ENCODE results near the gene CYP2U1.
A peak's percentile ranks its signal among the peaks of the same experiment; 100 is the strongest.

CYP2U1 gene

DNA sequence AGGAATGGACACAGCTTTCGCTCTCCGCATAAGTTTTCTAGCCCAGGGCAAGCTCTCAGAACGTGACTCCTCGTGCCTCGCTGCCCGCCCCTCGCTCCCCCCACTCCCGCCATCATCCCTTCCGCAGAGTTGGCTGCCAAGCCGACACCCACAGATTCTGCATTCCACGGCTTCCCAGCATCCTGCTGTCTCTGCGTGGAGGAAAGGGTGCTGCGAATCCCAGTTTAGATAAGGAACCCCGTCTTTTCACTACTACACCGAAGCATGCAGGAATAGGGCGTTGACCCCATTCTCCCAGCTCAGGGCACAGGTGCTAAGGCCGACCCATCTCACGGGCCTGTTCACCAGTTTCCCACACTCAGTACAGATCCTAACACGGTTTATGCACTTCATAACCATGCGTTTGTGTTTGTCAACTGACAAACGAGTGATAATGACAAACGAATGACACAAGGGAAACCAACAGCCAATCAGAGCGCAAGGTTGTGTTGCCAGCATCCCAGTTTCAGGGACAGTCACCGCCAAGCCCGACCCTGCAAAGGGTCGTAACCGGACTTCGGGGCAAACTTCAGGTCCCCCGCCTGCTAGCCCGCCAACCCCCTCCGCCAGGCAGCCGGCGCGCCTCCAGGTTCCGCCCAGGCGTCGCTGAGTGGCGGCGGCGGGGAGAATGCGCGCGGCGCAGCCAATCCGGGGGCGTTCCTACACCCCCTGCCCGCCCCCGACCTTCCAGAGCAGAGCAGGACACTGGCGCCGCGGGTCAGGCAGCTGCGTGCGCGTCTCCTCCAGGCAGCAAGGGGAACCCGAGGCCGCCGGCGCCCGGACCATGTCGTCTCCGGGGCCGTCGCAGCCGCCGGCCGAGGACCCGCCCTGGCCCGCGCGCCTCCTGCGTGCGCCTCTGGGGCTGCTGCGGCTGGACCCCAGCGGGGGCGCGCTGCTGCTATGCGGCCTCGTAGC lies at the start of gene CYP2U1:
Gene CYP2U1, plus strand, starts transcription at position 729 of the 954 bp plus-strand sequence. Its CDS starts 95 bp downstream, at position 824.
- Histone ChIP-seq H3K9ac (ENCODE audit: low read length) (peak within 1 kb of the TSS; percentile 38), H3K27me3 (ENCODE audit: control insufficient read depth, insufficient read depth, low read length) (no peaks in the 10 kb centered on the region), H3K27ac (ENCODE audit: low read depth, low read length) (peak within 1 kb of the TSS; percentile 82), H3K36me3 (ENCODE audit: control insufficient read depth, insufficient read depth, low read length) (no peaks in the 10 kb centered on the region), H3K4me1 (ENCODE audit: control insufficient read depth, insufficient read depth, low read length) (no peaks in the 10 kb centered on the region), H3K4me3 (ENCODE audit: low read length) (peak within 1 kb of the TSS; percentile 98)

DNA sequence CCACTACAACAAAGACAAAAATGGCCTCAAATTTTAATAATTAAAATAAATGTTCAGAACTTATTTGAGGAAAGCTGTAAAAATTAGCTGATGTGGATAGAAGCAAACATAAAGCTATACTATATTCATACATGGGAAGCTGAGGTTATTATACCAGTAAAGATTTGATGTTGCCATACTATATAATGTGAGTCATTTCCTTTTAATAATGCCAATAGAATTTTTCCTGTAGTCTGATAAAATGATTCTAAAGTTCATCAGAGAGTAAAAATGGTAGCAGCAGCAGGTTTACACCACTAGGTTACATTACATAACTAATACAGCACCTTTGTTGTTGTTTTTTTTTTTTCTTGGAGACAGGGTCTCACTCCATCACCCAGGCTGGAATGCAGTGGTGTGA lies 45.5 kb upstream of the CYP2U1 start:
- no peaks in the 10 kb centered on the region for H3K36me3 ChIP-seq (ENCODE audit: control insufficient read depth, insufficient read depth, low read length)
- peaks cover 5% of the 10 kb centered on the region for H3K4me1 ChIP-seq (ENCODE audit: control insufficient read depth, insufficient read depth, low read length)
- no peak overlapping the region for H3K9ac ChIP-seq (ENCODE audit: low read length)
- H3K27me3 ChIP-seq (ENCODE audit: control insufficient read depth, insufficient read depth, low read length): no peaks in the 10 kb centered on the region
- H3K27ac ChIP-seq (ENCODE audit: low read depth, low read length): no peak overlapping the region
- H3K4me3 ChIP-seq (ENCODE audit: low read length): no peak overlapping the region

DNA sequence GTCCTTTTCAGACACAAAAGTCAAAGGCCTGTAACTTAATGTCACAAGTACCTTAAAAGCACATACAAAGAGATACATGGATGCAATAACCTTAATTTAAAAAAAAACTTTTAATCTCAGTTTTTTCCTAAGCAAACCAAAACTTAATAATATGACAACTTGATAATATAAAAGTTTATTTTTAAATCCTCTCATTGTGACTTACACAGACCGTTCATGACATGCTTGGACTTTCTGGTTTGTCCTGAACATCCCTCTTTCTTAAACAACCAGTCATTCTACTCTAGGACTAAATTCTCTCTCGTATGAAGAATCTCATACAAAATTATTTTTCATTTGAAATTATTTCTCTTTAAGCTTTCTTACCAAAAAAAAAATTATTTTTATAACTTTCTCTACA lies 43.1 kb upstream of the CYP2U1 start:
- Histone ChIP-seq H3K27ac (ENCODE audit: low read depth, low read length) (no peak overlapping the region), H3K4me3 (ENCODE audit: low read length) (no peak overlapping the region), H3K27me3 (ENCODE audit: control insufficient read depth, insufficient read depth, low read length) (no peaks in the 10 kb centered on the region), H3K36me3 (ENCODE audit: control insufficient read depth, insufficient read depth, low read length) (no peaks in the 10 kb centered on the region), H3K4me1 (ENCODE audit: control insufficient read depth, insufficient read depth, low read length) (peaks cover 5% of the 10 kb centered on the region), H3K9ac (ENCODE audit: low read length) (no peak overlapping the region)

DNA sequence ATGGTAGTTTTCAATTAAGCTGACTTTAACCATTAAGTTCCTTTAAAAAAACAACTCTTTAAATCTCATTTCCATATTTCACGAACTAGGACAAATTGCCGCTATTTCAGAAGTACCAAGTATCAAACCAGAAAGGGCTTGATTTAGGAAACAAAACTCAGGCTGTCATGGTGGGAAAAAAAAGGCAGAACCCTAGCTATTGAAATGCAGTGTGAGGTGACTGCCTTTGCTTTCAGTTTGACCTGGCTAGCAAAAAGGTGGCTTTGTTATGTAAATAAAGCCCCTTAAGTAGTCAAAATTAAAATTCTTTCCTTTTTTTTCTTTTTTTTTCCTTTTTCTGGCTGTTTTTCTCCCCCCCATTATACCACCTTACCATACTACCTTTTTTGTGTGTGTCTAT lies 40.6 kb upstream of the CYP2U1 start:
- no peak overlapping the region for H3K4me3 ChIP-seq (ENCODE audit: low read length)
- H3K4me1 ChIP-seq (ENCODE audit: control insufficient read depth, insufficient read depth, low read length): peaks cover 14% of the 10 kb centered on the region
- H3K9ac ChIP-seq (ENCODE audit: low read length): no peak overlapping the region
- H3K27me3 ChIP-seq (ENCODE audit: control insufficient read depth, insufficient read depth, low read length): no peaks in the 10 kb centered on the region
- no peak overlapping the region for H3K27ac ChIP-seq (ENCODE audit: low read depth, low read length)
- no peaks in the 10 kb centered on the region for H3K36me3 ChIP-seq (ENCODE audit: control insufficient read depth, insufficient read depth, low read length)

DNA sequence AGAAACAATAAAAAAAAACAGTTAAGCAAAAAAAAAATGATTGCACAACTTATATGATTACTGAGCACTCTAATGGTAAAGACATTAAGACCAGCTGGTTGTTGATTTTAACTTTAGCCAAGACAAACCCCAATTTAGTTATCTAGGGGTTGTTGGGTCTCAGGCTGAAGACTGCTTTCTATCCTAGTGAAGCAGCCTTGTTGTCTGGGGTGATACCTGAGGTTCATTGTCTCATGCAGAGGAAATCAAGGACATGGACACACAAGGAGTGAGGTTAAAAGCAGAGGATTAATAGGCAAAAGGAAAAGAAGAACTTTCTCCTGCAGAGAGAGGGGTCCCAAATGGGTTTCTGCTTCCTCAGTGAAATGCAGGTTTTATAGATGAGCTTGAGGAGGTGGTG lies 40.0 kb upstream of the CYP2U1 start:
- Histone ChIP-seq H3K27me3 (ENCODE audit: control insufficient read depth, insufficient read depth, low read length) (no peaks in the 10 kb centered on the region), H3K27ac (ENCODE audit: low read depth, low read length) (no peak overlapping the region), H3K36me3 (ENCODE audit: control insufficient read depth, insufficient read depth, low read length) (no peaks in the 10 kb centered on the region), H3K9ac (ENCODE audit: low read length) (no peak overlapping the region), H3K4me1 (ENCODE audit: control insufficient read depth, insufficient read depth, low read length) (peaks cover 14% of the 10 kb centered on the region), H3K4me3 (ENCODE audit: low read length) (no peak overlapping the region)

DNA sequence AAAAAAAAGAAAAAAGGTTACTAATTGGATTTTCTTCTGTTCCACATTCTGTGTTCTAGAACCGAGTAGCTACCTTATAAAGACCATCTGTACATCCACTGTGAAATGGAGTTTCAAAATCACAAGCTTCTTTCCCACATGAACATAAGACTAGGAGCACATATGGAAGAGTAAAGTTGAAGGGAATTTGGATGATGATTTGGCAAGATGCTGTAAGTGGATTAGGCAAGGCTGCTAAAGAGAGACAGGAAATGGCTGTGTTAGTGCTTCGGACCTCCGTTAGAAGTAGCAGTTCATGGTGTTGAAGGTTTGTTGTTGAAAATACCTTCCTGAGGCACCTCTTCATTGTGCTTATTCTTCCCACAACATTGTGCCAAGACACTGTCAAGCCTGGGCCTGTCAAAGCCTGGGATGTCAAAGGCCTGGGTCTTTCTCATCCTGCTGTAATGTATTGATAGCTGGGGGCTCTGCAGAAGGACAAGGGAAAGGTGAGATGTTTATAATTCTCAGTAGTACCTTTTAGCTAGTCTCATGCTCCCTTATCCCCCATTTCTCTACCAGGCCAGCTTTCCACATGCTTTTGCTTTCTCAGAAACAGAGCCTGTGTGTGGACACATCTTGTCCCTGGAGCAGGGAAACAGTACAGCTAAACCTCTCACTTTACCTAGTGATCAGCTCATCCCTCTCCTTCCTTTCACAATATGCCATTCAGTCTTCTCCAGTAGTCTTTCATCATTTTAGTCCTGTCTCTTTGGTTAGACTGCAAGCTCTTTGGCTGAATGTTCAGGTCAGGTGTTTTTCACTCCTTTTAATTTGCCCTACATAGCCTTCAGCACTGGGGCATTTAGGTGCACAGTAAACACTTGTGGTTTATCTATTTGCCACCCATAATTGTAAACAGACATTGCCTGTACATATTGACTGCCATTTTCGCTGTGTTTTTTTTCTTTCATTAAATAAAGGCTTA lies 37.9 kb upstream of the CYP2U1 start:
- no peak overlapping the region for H3K4me3 ChIP-seq (ENCODE audit: low read length)
- no peaks in the 10 kb centered on the region for H3K27me3 ChIP-seq (ENCODE audit: control insufficient read depth, insufficient read depth, low read length)
- H3K4me1 ChIP-seq (ENCODE audit: control insufficient read depth, insufficient read depth, low read length): peaks cover 20% of the 10 kb centered on the region
- H3K9ac ChIP-seq (ENCODE audit: low read length): no peak overlapping the region
- H3K27ac ChIP-seq (ENCODE audit: low read depth, low read length): no peak overlapping the region
- no peaks in the 10 kb centered on the region for H3K36me3 ChIP-seq (ENCODE audit: control insufficient read depth, insufficient read depth, low read length)

DNA sequence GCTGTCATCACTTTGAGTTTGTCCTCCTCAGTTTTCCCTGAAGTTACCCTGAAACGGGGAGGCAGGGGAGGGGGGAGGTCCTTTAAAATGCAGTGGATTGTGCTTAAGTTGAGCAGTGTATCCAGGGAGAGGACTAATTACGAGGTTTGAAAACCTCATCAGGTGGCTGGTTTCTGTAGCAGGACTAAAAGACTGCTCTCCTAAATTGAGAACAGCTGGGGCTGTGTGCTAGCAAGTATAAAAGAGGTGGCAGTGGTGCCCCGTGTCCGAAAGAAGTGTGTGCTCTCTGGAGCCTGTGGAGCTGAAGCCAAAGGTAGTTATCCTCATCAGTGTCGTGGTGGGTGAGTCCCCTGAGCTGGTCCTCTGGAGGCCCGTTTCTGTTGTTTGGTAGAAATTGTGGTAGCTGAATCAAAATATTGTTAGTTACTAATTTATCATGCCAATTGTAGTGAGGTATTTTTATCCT lies 37.2 kb upstream of the CYP2U1 start:
- Histone ChIP-seq H3K4me1 (ENCODE audit: control insufficient read depth, insufficient read depth, low read length) (peaks cover 22% of the 10 kb centered on the region), H3K27me3 (ENCODE audit: control insufficient read depth, insufficient read depth, low read length) (no peaks in the 10 kb centered on the region), H3K4me3 (ENCODE audit: low read length) (no peak overlapping the region), H3K36me3 (ENCODE audit: control insufficient read depth, insufficient read depth, low read length) (no peaks in the 10 kb centered on the region), H3K9ac (ENCODE audit: low read length) (no peak overlapping the region), H3K27ac (ENCODE audit: low read depth, low read length) (peak overlapping the region; percentile 18)

DNA sequence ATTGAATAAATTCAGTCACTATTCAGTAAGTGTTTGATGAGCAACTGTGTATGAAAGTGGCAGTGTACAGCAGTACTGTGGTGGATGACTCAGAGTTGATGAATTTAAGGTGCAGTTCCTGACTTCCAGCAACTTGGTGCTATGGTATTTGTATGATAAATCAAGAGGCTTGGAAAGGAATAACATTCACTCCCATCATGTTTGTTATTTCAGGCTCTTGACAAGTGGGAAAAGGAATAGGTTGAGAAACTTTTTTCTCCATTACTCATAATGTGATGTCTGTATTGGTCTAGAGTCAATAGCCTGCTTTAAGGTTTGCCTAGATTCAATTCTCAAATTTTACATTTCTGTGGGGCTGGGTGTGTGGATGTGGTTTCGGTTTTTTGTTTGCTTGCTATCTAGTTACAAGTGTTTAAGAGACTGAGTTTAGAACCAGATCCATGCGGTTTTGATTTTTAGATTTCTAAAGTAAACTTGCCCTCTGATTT lies 35.1 kb upstream of the CYP2U1 start:
- H3K9ac ChIP-seq (ENCODE audit: low read length): no peak overlapping the region
- H3K27me3 ChIP-seq (ENCODE audit: control insufficient read depth, insufficient read depth, low read length): no peaks in the 10 kb centered on the region
- H3K27ac ChIP-seq (ENCODE audit: low read depth, low read length): peak overlapping the region; percentile 60
- H3K36me3 ChIP-seq (ENCODE audit: control insufficient read depth, insufficient read depth, low read length): no peaks in the 10 kb centered on the region
- peaks cover 33% of the 10 kb centered on the region for H3K4me1 ChIP-seq (ENCODE audit: control insufficient read depth, insufficient read depth, low read length)
- H3K4me3 ChIP-seq (ENCODE audit: low read length): no peak overlapping the region

DNA sequence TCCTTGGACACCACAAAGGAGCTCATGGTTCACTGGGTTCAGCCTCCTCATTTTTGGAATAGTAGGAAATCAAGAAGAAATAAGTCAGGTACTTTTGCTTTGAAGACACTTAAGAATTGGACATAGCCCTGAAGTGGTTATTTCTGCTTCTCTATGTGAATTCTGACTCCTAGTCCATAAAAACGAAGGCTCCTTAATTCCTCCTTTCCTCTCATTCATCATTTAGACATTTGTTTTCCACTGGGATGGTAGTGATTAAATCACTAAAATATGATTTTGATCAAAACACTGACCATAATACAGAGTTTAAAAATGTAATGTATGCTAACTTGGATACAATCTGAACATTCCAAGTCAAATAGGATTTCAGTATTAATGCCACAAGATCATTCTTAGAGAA lies 34.7 kb upstream of the CYP2U1 start:
- Histone ChIP-seq H3K27ac (ENCODE audit: low read depth, low read length) (peak overlapping the region; percentile 34), H3K27me3 (ENCODE audit: control insufficient read depth, insufficient read depth, low read length) (no peaks in the 10 kb centered on the region), H3K4me3 (ENCODE audit: low read length) (no peak overlapping the region), H3K9ac (ENCODE audit: low read length) (no peak overlapping the region), H3K4me1 (ENCODE audit: control insufficient read depth, insufficient read depth, low read length) (peaks cover 37% of the 10 kb centered on the region), H3K36me3 (ENCODE audit: control insufficient read depth, insufficient read depth, low read length) (no peaks in the 10 kb centered on the region)

DNA sequence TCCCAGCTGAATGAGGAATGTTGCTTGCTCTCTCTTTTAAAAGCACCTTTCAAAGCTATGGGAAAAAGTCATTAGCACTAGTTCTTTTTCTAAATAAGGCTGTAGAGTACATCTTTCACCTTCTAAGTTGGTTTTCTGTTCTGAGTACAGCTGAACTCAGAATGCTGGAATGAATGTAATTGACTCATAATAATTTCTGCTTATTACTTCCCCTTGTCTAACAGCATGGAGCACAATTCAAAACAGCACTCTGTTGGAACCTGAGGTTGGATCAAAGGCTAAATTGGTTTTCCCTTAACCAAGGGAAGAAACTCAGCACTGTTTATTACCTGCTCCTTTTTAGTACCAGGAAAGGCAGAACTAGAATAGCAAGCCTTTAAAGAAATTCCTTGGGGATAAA lies 33.5 kb upstream of the CYP2U1 start:
- peaks cover 37% of the 10 kb centered on the region for H3K4me1 ChIP-seq (ENCODE audit: control insufficient read depth, insufficient read depth, low read length)

DNA sequence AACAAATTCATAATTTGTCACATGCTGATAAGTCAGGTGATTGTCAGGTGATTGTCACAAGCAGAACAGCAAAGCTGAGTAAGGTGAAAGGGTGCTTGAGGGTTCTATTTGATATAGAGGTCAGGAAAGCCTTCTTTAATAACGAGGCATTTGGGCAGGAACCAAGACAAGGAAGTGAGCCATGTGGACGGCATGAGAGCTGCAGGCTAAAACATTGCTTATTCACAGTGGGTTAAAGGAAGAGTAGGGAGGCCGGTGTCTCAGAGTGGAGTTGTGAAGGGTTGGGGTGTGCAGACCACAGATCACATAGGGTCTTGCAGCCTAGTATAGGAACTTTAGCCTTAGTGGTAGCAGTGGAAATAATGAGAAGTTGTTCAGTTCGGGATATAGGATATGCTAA lies 31.3 kb upstream of the CYP2U1 start:
- Histone ChIP-seq H3K4me3 (ENCODE audit: low read length) (no peak overlapping the region), H3K27ac (ENCODE audit: low read depth, low read length) (peak overlapping the region; percentile 77), H3K27me3 (ENCODE audit: control insufficient read depth, insufficient read depth, low read length) (no peaks in the 10 kb centered on the region), H3K4me1 (ENCODE audit: control insufficient read depth, insufficient read depth, low read length) (peaks cover 29% of the 10 kb centered on the region), H3K9ac (ENCODE audit: low read length) (no peak overlapping the region), H3K36me3 (ENCODE audit: control insufficient read depth, insufficient read depth, low read length) (no peaks in the 10 kb centered on the region)

More for the DNA sequence above, 33.5 kb upstream of the CYP2U1 start:
- Histone ChIP-seq H3K4me3 (ENCODE audit: low read length) (no peak overlapping the region), H3K27ac (ENCODE audit: low read depth, low read length) (peak overlapping the region; percentile 52), H3K9ac (ENCODE audit: low read length) (no peak overlapping the region), H3K27me3 (ENCODE audit: control insufficient read depth, insufficient read depth, low read length) (no peaks in the 10 kb centered on the region), H3K36me3 (ENCODE audit: control insufficient read depth, insufficient read depth, low read length) (no peaks in the 10 kb centered on the region)

DNA sequence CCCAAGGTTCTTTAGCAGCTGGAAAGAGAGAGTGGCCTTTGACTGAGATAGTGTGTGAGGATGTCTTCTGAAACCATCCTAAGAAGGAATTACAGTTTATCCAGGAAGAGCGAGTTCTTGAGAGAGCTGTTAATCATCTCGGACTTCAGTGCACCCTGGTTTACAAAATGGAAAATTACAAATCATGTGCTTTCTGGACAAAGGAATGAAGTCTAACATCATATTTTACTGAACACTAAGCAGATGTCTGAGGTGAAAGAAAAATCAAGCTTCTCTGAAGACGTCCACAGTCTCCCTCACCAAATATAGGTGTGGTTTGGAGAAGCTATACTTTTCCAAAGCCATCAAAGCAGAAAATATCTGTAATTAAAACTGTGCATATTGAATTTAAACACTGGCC lies 30.8 kb upstream of the CYP2U1 start:
- peak overlapping the region; percentile 77 for H3K27ac ChIP-seq (ENCODE audit: low read depth, low read length)

More for the DNA sequence above, 30.8 kb upstream of the CYP2U1 start:
- Histone ChIP-seq H3K36me3 (ENCODE audit: control insufficient read depth, insufficient read depth, low read length) (no peaks in the 10 kb centered on the region), H3K27me3 (ENCODE audit: control insufficient read depth, insufficient read depth, low read length) (no peaks in the 10 kb centered on the region), H3K9ac (ENCODE audit: low read length) (no peak overlapping the region), H3K4me1 (ENCODE audit: control insufficient read depth, insufficient read depth, low read length) (peaks cover 26% of the 10 kb centered on the region), H3K4me3 (ENCODE audit: low read length) (no peak overlapping the region)
